B cell (primary cell): Measurements from ENCODE around the gene PTPRG. TPM values are rescaled to one million over a fixed set of nuclear protein-coding genes. Genes with fewer than 3 reads are reported as not detected.

Experiments
- ATAC-seq: fragments of 200-7000 bp; cut with Tn5 transposase; one replicate; pipeline ENCODE4 v1.10.0; 2021; ENCODE audit warnings: low read depth, mild to moderate bottlenecking, moderate number of reproducible peaks, moderate library complexity
- CTCF ChIA-PET: fragments of 350-600 bp; sonication (Branson Sonifier 250); formaldehyde crosslinking; loops from one replicate; lab custom pipeline; 2021; ENCODE audit warnings: antibody characterized with exemption, inconsistent platforms; lab: Charles Lee
- POLR2A ChIA-PET: fragments of 350-600 bp; sonication (Branson Sonifier 250); formaldehyde crosslinking; loops from one replicate; lab custom pipeline; 2021; ENCODE audit warnings: antibody characterized with exemption; lab: Charles Lee
- DNase-seq: peaks from one replicate; pipeline ENCODE4 v3.0.0; 2013
- H2AFZ ChIP-seq: 2 replicates; pipeline ENCODE4 v1.6.1; 2012; ENCODE audit warnings: mild to moderate bottlenecking, low read depth, low read length; ENCODE audit not compliant: insufficient read depth, poor library complexity, severe bottlenecking
- H3K27ac ChIP-seq, 2 donors: 1 replicate in 1 of 2; 2 replicates in 1 of 2; pipeline ENCODE4 v1.5.1; 2012 to 2013; ENCODE audit warnings: low read length in 2 of 2, mild to moderate bottlenecking in 2 of 2, moderate library complexity in 1 of 2
- H3K27me3 ChIP-seq, 4 experiments: fragments of 200-600 bp in 1 of 4; sonication (generic) in 1 of 4; replicated peaks in 1 of 4; 1 replicate in 2 of 4; 2 replicates in 2 of 4; pipeline versions ENCODE4 v1.6.1 to v1.7.0; 2013 to 2016; ENCODE audit warnings: low read length in 3 of 4, mild to moderate bottlenecking in 2 of 4, mixed read lengths in 1 of 4, moderate library complexity in 1 of 4; ENCODE audit not compliant: insufficient read depth in 4 of 4, control insufficient read depth in 3 of 4; ENCODE audit errors: control extremely low read depth in 1 of 4
- H3K36me3 ChIP-seq, 2 experiments: replicated peaks in 1 of 2; 1 replicate in 1 of 2; 2 replicates in 1 of 2; pipeline versions ENCODE4 v1.6.1 to v1.7.1; 2013; ENCODE audit warnings: low read length in 1 of 2; ENCODE audit not compliant: insufficient read depth in 2 of 2, control insufficient read depth in 1 of 2; ENCODE audit errors: control extremely low read depth in 1 of 2, extremely low read depth in 1 of 2
- H3K4me1 ChIP-seq, 2 donors: fragments of 200-600 bp in 1 of 2; sonication (generic) in 1 of 2; 1 replicate in 1 of 2; 2 replicates in 1 of 2; pipeline versions ENCODE4 v1.5.1 to v1.6.1; 2013 to 2017; ENCODE audit warnings: low read length in 2 of 2; ENCODE audit not compliant: control insufficient read depth in 2 of 2, insufficient read depth in 2 of 2
- H3K4me2 ChIP-seq: replicated peaks from 2 replicates; pipeline ENCODE3; 2012; ENCODE audit warnings: mild to moderate bottlenecking, low read depth, low read length; ENCODE audit not compliant: poor library complexity, severe bottlenecking
- H3K4me3 ChIP-seq, 5 experiments: fragments of 200-600 bp in 1 of 5; sonication (generic) in 1 of 5; 1 replicate in 3 of 5; 2 replicates in 2 of 5; pipeline versions ENCODE4 v1.5.1 to v1.7.0; 2011 to 2016; ENCODE audit warnings: low read length in 4 of 5, mild to moderate bottlenecking in 4 of 5, low read depth in 2 of 5, control low read depth in 1 of 5, moderate library complexity in 1 of 5; ENCODE audit not compliant: insufficient read depth in 1 of 5; ENCODE audit errors: control extremely low read depth in 1 of 5, extremely low read depth in 1 of 5
- H3K79me2 ChIP-seq: fragments of 200-600 bp; sonication (generic); one replicate; pipeline ENCODE4 v1.6.0; 2016; ENCODE audit warnings: low read length; ENCODE audit not compliant: control insufficient read depth, insufficient read depth
- H3K9ac ChIP-seq: fragments of 200-600 bp; sonication (generic); 2 replicates; pipeline ENCODE4 v1.6.1; 2017; ENCODE audit warnings: mild to moderate bottlenecking, low read length, moderate library complexity
- H3K9me3 ChIP-seq, 3 donors: one replicate each; pipeline versions ENCODE4 v1.6.1 to v1.7.1; 2013; ENCODE audit warnings: low read length in 2 of 3; ENCODE audit not compliant: control insufficient read depth in 2 of 3, insufficient read depth in 1 of 3; ENCODE audit errors: control extremely low read depth in 1 of 3
- H4K20me1 ChIP-seq: 2 replicates; pipeline ENCODE4 v1.6.0; 2012; ENCODE audit warnings: mild to moderate bottlenecking, low read length; ENCODE audit not compliant: insufficient read depth, control insufficient read depth, poor library complexity, severe bottlenecking
- H3K27ac Mint-ChIP-seq: one replicate; pipeline ENCODE4 v1.8.0; 2021; ENCODE audit warnings: mixed read lengths
- H3K27me3 Mint-ChIP-seq: one replicate; pipeline ENCODE4 v1.8.0; 2021; ENCODE audit warnings: mixed read lengths
- H3K4me1 Mint-ChIP-seq: one replicate; pipeline ENCODE4 v1.8.0; 2021; ENCODE audit warnings: mixed read lengths
- H3K4me3 Mint-ChIP-seq: one replicate; pipeline ENCODE4 v1.8.0; 2021; ENCODE audit warnings: mixed read lengths
- H3K9me3 Mint-ChIP-seq: one replicate; pipeline ENCODE4 v1.8.0; 2022; ENCODE audit warnings: mixed read lengths; ENCODE audit not compliant: insufficient read depth
- EZH2 ChIP-seq: IDR thresholded peaks from 2 replicates; pipeline ENCODE4 v1.6.1; 2012; ENCODE audit warnings: borderline replicate concordance, low read depth, mild to moderate bottlenecking, moderate library complexity, low read length; ENCODE audit not compliant: insufficient read depth, poor library complexity, severe bottlenecking
- WGBS: methylation state at CpG from one replicate; pipeline ENCODE4 v1.1.5; 2013; ENCODE audit warnings: missing lambda C conversion rate; ENCODE audit not compliant: insufficient coverage; 5-methylcytosine and 5-hydroxymethylcytosine counted together
- intact Hi-C: fragments of 100-400 bp; cut with micrococcal nuclease; formaldehyde crosslinking; loops from one replicate; pipeline ENCODE4 v1.10.0; 2022
- polyA plus RNA-seq: library from polyadenylated mRNA; depleted of rRNA; stranded (reverse); fragments of >200 nt; gene quantifications from 2 replicates; pipeline ENCODE4 v1.2.3, GENCODE V29; 2012
- total RNA-seq, 2 donors: library from RNA; stranded (reverse); fragments of 120-200 nt in 1 of 2; gene quantifications; 1 replicate in 1 of 2; 2 replicates in 1 of 2; pipeline versions ENCODE4 v1.2.3 to v1.2.4, GENCODE V29; 2013 to 2022
- TF ChIP-seq, protein P1 (sequence below): fragments of 200-600 bp; IDR thresholded peaks from one replicate; pipeline ENCODE4 v1.8.0; 2022; ENCODE audit warnings: antibody characterized with exemption, mild to moderate bottlenecking

The PTPRG gene
- total and polyA plus RNA-seq, 2 donors (not counting 1 experiment from before 2014, with no cell fraction given) = 0.12 to 1.3 TPM

DNA sequence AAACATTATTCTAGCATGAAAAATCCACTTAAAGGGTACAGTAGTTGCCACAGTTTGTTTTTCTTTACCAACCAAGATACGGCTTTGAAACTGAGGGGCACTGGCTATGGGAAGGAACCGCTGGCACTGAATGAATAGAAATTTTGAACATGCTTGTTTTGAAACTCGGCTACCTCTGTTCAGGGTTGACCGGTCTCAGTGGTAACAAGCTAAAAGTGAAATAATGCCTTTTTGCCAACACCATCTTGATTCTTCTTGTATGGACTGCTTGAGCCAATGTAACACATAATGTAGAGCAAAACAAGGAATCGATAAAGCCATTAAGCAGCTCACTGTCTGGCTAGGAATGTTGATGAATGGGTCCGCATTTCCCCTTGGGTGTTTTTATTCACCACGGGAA lies 36.5 kb downstream of the PTPRG start:
- no peaks in the 10 kb centered on the region for H3K36me3 ChIP-seq
- TF ChIP-seq EZH2 = no peak
- TF ChIP-seq, protein P1, sequence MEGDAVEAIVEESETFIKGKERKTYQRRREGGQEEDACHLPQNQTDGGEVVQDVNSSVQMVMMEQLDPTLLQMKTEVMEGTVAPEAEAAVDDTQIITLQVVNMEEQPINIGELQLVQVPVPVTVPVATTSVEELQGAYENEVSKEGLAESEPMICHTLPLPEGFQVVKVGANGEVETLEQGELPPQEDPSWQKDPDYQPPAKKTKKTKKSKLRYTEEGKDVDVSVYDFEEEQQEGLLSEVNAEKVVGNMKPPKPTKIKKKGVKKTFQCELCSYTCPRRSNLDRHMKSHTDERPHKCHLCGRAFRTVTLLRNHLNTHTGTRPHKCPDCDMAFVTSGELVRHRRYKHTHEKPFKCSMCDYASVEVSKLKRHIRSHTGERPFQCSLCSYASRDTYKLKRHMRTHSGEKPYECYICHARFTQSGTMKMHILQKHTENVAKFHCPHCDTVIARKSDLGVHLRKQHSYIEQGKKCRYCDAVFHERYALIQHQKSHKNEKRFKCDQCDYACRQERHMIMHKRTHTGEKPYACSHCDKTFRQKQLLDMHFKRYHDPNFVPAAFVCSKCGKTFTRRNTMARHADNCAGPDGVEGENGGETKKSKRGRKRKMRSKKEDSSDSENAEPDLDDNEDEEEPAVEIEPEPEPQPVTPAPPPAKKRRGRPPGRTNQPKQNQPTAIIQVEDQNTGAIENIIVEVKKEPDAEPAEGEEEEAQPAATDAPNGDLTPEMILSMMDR = no peak

DNA sequence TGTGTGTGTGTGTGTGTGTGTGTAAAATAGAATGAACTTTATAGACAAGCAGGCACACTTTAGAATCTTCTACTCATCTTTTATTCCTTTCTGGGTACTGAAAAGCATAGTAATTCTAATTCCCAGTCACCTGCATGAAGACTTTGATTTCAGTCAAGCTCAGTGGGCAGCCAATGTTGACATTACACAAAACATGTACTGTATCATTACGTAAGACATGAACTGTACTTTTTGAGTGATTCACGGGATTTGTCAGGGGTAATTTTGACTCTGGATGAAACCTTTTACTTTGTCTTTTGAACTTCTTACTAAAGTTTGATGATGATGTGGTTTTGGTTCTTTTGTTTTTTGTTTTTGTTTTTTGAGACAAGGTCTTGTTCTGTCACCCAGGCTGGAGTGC lies 38.8 kb downstream of the PTPRG start:
- intact Hi-C loops = no loop called here
- Histone ChIP-seq H3K79me2 (no peaks in the 10 kb centered on the region), H3K4me1 (no peaks in the 10 kb centered on the region), H4K20me1 (no peaks in the 10 kb centered on the region), H3K27ac (no peak overlapping the region), H3K9ac (no peak overlapping the region), H3K4me2 (no peak overlapping the region), H2AFZ (no peak overlapping the region), H3K27me3 (no peaks in the 10 kb centered on the region), H3K9me3 (no peaks in the 10 kb centered on the region), H3K36me3 (no peaks in the 10 kb centered on the region), H3K4me3 (no peak overlapping the region)
- Mint-ChIP-seq H3K9me3 (no peaks in the 10 kb centered on the region), H3K4me3 (no peak overlapping the region), H3K27ac (no peak overlapping the region), H3K4me1 (no peaks in the 10 kb centered on the region), H3K27me3 (peaks cover 9% of the 10 kb centered on the region)
- ChIA-PET CTCF (no interaction called here), POLR2A (no interaction called here)
- DNase-seq (no peak), ATAC-seq (no peak)
- WGBS = no CpG with 5 or more reads among the region's 2 CpGs
- TF ChIP-seq, protein P1 = no peak
- no peak for TF ChIP-seq EZH2

More for the DNA sequence above, 36.5 kb downstream of the PTPRG start:
- H3K27ac Mint-ChIP-seq = no peak overlapping the region
- ChIA-PET POLR2A (no interaction called here), CTCF (no interaction called here)
- no peaks in the 10 kb centered on the region for H3K4me1 Mint-ChIP-seq
- ATAC-seq (no peak), DNase-seq (no peak)
- no peaks in the 10 kb centered on the region for H3K4me1 ChIP-seq
- H3K27me3 Mint-ChIP-seq = peaks cover 15% of the 10 kb centered on the region
- no peak overlapping the region for H3K4me2 ChIP-seq
- H3K9me3 ChIP-seq = no peaks in the 10 kb centered on the region
- H3K79me2 ChIP-seq = no peaks in the 10 kb centered on the region
- no peak overlapping the region for H3K4me3 Mint-ChIP-seq
- 89% methylated on average over 3 of the region's 7 CpGs for WGBS
- H4K20me1 ChIP-seq = no peaks in the 10 kb centered on the region
- H2AFZ ChIP-seq = no peak overlapping the region
- no peak overlapping the region for H3K4me3 ChIP-seq
- intact Hi-C loops = no loop called here
- H3K27ac ChIP-seq = no peak overlapping the region
- H3K9ac ChIP-seq = no peak overlapping the region
- no peaks in the 10 kb centered on the region for H3K9me3 Mint-ChIP-seq
- no peaks in the 10 kb centered on the region for H3K27me3 ChIP-seq
